ENCODE data around the gene MAPK8IP1. TPM values are rescaled to one million over a fixed set of nuclear protein-coding genes. Genes with fewer than 3 reads are reported as not detected.

Gene MAPK8IP1
- total and polyA plus RNA-seq, 2 donors (not counting 1 experiment from before 2014, with no cell fraction given), result 2.1 to 4.0 TPM

DNA sequence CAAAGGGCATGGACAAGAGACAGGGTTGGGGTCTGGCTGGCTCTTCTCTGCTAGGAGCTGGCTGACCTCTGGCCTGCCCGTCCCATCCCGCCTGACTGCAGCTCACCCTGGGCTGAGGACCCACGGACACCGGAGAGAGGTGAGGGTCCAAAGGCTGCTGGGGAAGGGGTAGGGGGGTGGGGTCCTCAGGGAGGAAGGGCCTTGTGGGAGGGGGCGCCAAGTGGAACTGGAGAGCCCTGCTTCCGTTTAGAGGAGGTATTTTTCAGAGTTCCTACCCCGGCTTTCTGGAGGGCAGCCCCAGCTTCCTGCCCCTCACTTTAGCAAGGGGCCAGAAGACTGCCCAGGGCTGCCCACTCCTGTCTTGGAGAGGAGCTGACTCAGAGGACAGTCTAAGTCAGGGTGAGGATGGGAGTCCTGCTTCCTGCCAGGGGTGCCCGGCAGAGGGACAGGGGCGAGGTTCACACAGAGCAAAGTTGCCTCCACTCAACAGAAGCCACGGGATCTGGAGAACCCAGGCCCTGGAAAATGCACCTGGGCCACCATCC lies 44.1 kb downstream of the MAPK8IP1 start:
- Mint-ChIP-seq H3K27ac (peak overlapping the region; percentile 92), H3K4me3 (peak overlapping the region; percentile 95), H3K4me1 (peaks cover 92% of the 10 kb centered on the region), H3K9me3 (ENCODE audit: insufficient read depth) (no peaks in the 10 kb centered on the region), H3K27me3 (no peaks in the 10 kb centered on the region)
- whole genome bisulfite sequencing (ENCODE audit: insufficient coverage), result 30% methylated on average over 5 of the region's 10 CpGs
- POLR2A ChIA-PET, result interaction anchor here (0.6 to 10.9 kb wide), 9 partner anchors 9 to 193 kb away, joined by 3 to 162 read pairs (median 4); partner anchors contain the start of genes CRY2, LARGE2, PEX16 and SLC35C1
- no peak overlapping the region for H2AFZ ChIP-seq (ENCODE audit: insufficient read depth, low read depth, low read length, poor library complexity, severe bottlenecking)
- CTCF ChIA-PET, result interaction anchor here (1.1 to 11.4 kb wide), 10 partner anchors 9 to 87 kb away, joined by 3 to 98 read pairs (median 8); partner anchors contain the start of genes LARGE2 and PEX16
- H3K4me2 ChIP-seq (replicated peaks; ENCODE audit: low read depth, low read length, poor library complexity, severe bottlenecking), result peak overlapping the region; percentile 91
- peaks cover 64 to 84% of the 10 kb centered on the region in 2 donors for H3K4me1 ChIP-seq (ENCODE audit: control insufficient read depth in 2 of 2, insufficient read depth in 2 of 2, low read length in 2 of 2)
- H3K4me3 ChIP-seq (ENCODE audit: control extremely low read depth in 1 of 5, extremely low read depth in 1 of 5, insufficient read depth in 1 of 5, low read depth in 2 of 5, low read length in 4 of 5), result peak overlapping the region; percentile 26 to 95 (median 79)
- H3K9ac ChIP-seq (ENCODE audit: low read length), result peak overlapping the region; percentile 82
- peak; percentile 2 for ATAC-seq (ENCODE audit: low read depth)
- no peak for TF ChIP-seq EZH2 (IDR thresholded peaks at IDR 0.05; ENCODE audit: borderline replicate concordance, insufficient read depth, low read depth, low read length, poor library complexity, severe bottlenecking)
- TF ChIP-seq, protein P1, sequence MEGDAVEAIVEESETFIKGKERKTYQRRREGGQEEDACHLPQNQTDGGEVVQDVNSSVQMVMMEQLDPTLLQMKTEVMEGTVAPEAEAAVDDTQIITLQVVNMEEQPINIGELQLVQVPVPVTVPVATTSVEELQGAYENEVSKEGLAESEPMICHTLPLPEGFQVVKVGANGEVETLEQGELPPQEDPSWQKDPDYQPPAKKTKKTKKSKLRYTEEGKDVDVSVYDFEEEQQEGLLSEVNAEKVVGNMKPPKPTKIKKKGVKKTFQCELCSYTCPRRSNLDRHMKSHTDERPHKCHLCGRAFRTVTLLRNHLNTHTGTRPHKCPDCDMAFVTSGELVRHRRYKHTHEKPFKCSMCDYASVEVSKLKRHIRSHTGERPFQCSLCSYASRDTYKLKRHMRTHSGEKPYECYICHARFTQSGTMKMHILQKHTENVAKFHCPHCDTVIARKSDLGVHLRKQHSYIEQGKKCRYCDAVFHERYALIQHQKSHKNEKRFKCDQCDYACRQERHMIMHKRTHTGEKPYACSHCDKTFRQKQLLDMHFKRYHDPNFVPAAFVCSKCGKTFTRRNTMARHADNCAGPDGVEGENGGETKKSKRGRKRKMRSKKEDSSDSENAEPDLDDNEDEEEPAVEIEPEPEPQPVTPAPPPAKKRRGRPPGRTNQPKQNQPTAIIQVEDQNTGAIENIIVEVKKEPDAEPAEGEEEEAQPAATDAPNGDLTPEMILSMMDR (IDR thresholded peaks at IDR 0.05), result no peak
- DNase-seq, result no peak
- no peaks in the 10 kb centered on the region for H3K27me3 ChIP-seq (replicated peaks in 1 of 4; ENCODE audit: control extremely low read depth in 1 of 4, control insufficient read depth in 3 of 4, insufficient read depth in 4 of 4, low read length in 3 of 4)
- peaks cover 37% of the 10 kb centered on the region for H4K20me1 ChIP-seq (ENCODE audit: control insufficient read depth, insufficient read depth, low read length, poor library complexity, severe bottlenecking)
- intact Hi-C loops (cut with micrococcal nuclease), result loop anchor here (1.0 to 10.0 kb wide), 8 partner anchors 9 to 1625 kb away; partner anchors contain the start of genes CELF1, CRY2 and SLC35C1
- H3K9me3 ChIP-seq (ENCODE audit: control extremely low read depth in 1 of 3, control insufficient read depth in 2 of 3, insufficient read depth in 1 of 3, low read length in 2 of 3), result no peaks in the 10 kb centered on the region
- peaks cover 0 to 38% of the 10 kb centered on the region in 2 experiments for H3K36me3 ChIP-seq (replicated peaks in 1 of 2; ENCODE audit: control extremely low read depth in 1 of 2, control insufficient read depth in 1 of 2, extremely low read depth in 1 of 2, insufficient read depth in 2 of 2, low read length in 1 of 2)
- peaks cover 96% of the 10 kb centered on the region for H3K79me2 ChIP-seq (ENCODE audit: control insufficient read depth, insufficient read depth, low read length)
- H3K27ac ChIP-seq (ENCODE audit: low read length in 2 of 2), result peak overlapping the region; percentile 92 to 93

Measured in B cell (primary cell).